ENCODE results near the gene MLH3.

DNA sequence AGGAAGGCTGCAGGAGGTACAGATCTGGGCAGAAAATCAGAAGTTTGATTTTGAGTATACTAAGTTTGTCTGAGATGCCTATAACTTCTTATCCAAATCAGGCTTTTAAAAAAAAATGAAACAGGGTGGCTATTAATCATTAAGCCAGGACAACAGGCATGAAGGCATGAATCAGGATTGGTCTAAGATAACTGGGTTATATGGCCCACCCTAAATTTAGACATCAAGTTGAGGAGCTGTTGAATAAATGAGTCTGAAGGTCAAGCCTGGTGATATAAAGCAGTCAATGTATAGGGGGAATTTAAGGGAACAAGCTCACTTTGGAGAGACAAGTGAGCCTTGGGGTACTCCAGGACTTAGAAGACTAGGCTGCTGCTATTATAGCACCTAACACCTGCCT is 46.9 kb upstream of the MLH3 start:
- TF ChIP-seq CTCF (IDR thresholded peaks at IDR 0.05 in 2 of 3, conservative IDR thresholded peaks at IDR 0.05 in 1 of 3; ENCODE audit: control insufficient read depth in 2 of 3, extremely low read depth in 1 of 3, insufficient read depth in 1 of 3, low read depth in 3 of 3, low read length in 3 of 3) (no peak), TCF7 (IDR thresholded peaks at IDR 0.05; ENCODE audit: borderline replicate concordance) (no peak), HDAC2 (IDR thresholded peaks at IDR 0.05) (no peak)
